HEK293 (cell line): ENCODE results near the gene LANCL2.

Experiments used
- CTCF ChIP-seq: fragments of 450-650 bp; formaldehyde crosslinking; IDR thresholded peaks from 2 replicates; pipeline ENCODE4 v1.5.1; 2016; ENCODE audit warnings: missing biosample characterization, missing genetic modification characterization
- KLF9 ChIP-seq: fragments of 450-650 bp; formaldehyde crosslinking; IDR thresholded peaks from 2 replicates; pipeline ENCODE4 v1.5.1; 2016; ENCODE audit warnings: missing biosample characterization, missing genetic modification characterization, low read depth
- REST ChIP-seq: fragments of 450-650 bp; formaldehyde crosslinking; IDR thresholded peaks from 2 replicates; pipeline ENCODE4 v1.5.1; 2016; ENCODE audit warnings: missing biosample characterization, missing genetic modification characterization
- ZBTB1 ChIP-seq: fragments of 450-650 bp; formaldehyde crosslinking; IDR thresholded peaks from 2 replicates; pipeline ENCODE4 v1.5.1; 2016; ENCODE audit warnings: missing biosample characterization, missing genetic modification characterization
- ZNF24 ChIP-seq: fragments of 450-650 bp; formaldehyde crosslinking; IDR thresholded peaks from 2 replicates; pipeline ENCODE4 v1.5.1; 2016; ENCODE audit warnings: missing biosample characterization, missing genetic modification characterization
- ZNF645 ChIP-seq: fragments of 450-650 bp; formaldehyde crosslinking; IDR thresholded peaks from 2 replicates; pipeline ENCODE4; 2016; ENCODE audit warnings: missing biosample characterization, missing genetic modification characterization
- ZNF707 ChIP-seq: fragments of 450-650 bp; formaldehyde crosslinking; IDR thresholded peaks from 2 replicates; pipeline ENCODE4 v1.5.1; 2016; ENCODE audit warnings: missing biosample characterization, missing genetic modification characterization

- TF ChIP-seq ZNF645 (tag by site-specific recombination) (no peak), ZBTB1 (no peak), ZNF24 (tag by site-specific recombination) (no peak), ZNF707 (tag by site-specific recombination) (no peak), CTCF (tag by site-specific recombination) (no peak), REST (tag by site-specific recombination) (no peak), KLF9 (tag by site-specific recombination) (no peak)
These were observed 62.7 kb downstream of the LANCL2 start for GRCh38 chr7:55427800-55428199.
